Neural cell (in vitro differentiated cells): ENCODE measurements around the gene RASL11A. TPM values are rescaled to one million over a fixed set of nuclear protein-coding genes. Genes with fewer than 3 reads are reported as not detected.

Experiments
- H2AFZ ChIP-seq: fragments of 200-600, 300-800 bp; sonication (generic), shearing (Covaris generic); 2 replicates; pipeline ENCODE4 v1.6.0; 2014; ENCODE audit warnings: low read depth, mild to moderate bottlenecking, antibody characterized with exemption, low read length, moderate library complexity
- H3F3A ChIP-seq: fragments of 200-600 bp; shearing (Covaris generic); 2 replicates; pipeline ENCODE4 v1.6.1; 2016; ENCODE audit warnings: mild to moderate bottlenecking, moderate library complexity, mixed read lengths, antibody characterized with exemption, low read length; ENCODE audit not compliant: insufficient read depth, poor library complexity, severe bottlenecking
- H3K27ac ChIP-seq: fragments of 200-600, 300-800 bp; sonication (generic), shearing (Covaris generic); 2 replicates; pipeline ENCODE4 v1.5.1; 2014; ENCODE audit warnings: mild to moderate bottlenecking, low read length, moderate library complexity
- H3K27me3 ChIP-seq: fragments of 300-800, 200-600 bp; sonication (generic), shearing (Covaris generic); 2 replicates; pipeline ENCODE4 v1.6.0; 2014; ENCODE audit warnings: mild to moderate bottlenecking, low read depth, low read length, moderate library complexity; ENCODE audit not compliant: insufficient read depth
- H3K36me3 ChIP-seq: fragments of 300-800, 200-600 bp; sonication (generic), shearing (Covaris generic); 2 replicates; pipeline ENCODE4 v1.5.1; 2014; ENCODE audit warnings: mild to moderate bottlenecking, antibody characterized with exemption, low read length, moderate library complexity; ENCODE audit not compliant: insufficient read depth
- H3K4me2 ChIP-seq: fragments of 300-800, 200-600 bp; sonication (generic), shearing (Covaris generic); 2 replicates; pipeline ENCODE4 v1.6.0; 2014; ENCODE audit warnings: mild to moderate bottlenecking, low read length
- H3K4me3 ChIP-seq: fragments of 300-800, 200-600 bp; sonication (generic), shearing (Covaris generic); 2 replicates; pipeline ENCODE4 v1.5.1; 2014; ENCODE audit warnings: mild to moderate bottlenecking, low read length, moderate library complexity
- H3K79me2 ChIP-seq: fragments of 200-600 bp; shearing (Covaris generic); replicated peaks from 2 replicates; pipeline ENCODE4 v1.6.0; 2014; ENCODE audit warnings: mild to moderate bottlenecking, low read length, moderate library complexity; ENCODE audit not compliant: insufficient read depth
- H3K9ac ChIP-seq: fragments of 300-800, 200-600 bp; sonication (generic), shearing (Covaris generic); 2 replicates; pipeline ENCODE4 v1.6.1; 2016; ENCODE audit warnings: mild to moderate bottlenecking, low read length, mixed read lengths
- H3K9me2 ChIP-seq: fragments of 200-600 bp; shearing (Covaris generic); 2 replicates; pipeline ENCODE4 v1.6.1; 2016; ENCODE audit warnings: mild to moderate bottlenecking, low read length, mixed read lengths; ENCODE audit not compliant: insufficient read depth
- H3K9me3 ChIP-seq: fragments of 200-600, 300-800 bp; sonication (generic), shearing (Covaris generic); 2 replicates; pipeline ENCODE4 v1.6.1; 2016; ENCODE audit warnings: mild to moderate bottlenecking, mixed run types, low read length, moderate library complexity, mixed read lengths
- H4K20me1 ChIP-seq: fragments of 200-600 bp; shearing (Covaris generic); 2 replicates; pipeline ENCODE4 v1.6.1; 2016; ENCODE audit warnings: mild to moderate bottlenecking, mixed run types; ENCODE audit not compliant: insufficient read depth
- CTCF ChIP-seq: fragments of 450-650 bp; IDR thresholded peaks from 2 replicates; pipeline ENCODE4 v1.5.1; 2014; ENCODE audit warnings: antibody characterized with exemption, mild to moderate bottlenecking, moderate library complexity; ENCODE audit not compliant: poor library complexity, severe bottlenecking
- EP300 ChIP-seq: fragments of 450-650 bp; conservative IDR thresholded peaks from 2 replicates; pipeline ENCODE4 v1.6.1; 2014; ENCODE audit warnings: antibody characterized with exemption, mild to moderate bottlenecking, moderate library complexity; ENCODE audit not compliant: poor library complexity, severe bottlenecking
- EZH2 ChIP-seq: fragments of 200-600, 300-800 bp; shearing (Covaris generic), sonication (generic); IDR thresholded peaks from 2 replicates; pipeline ENCODE4 v1.6.1; 2014; ENCODE audit warnings: antibody characterized with exemption, low read length, borderline replicate concordance, mild to moderate bottlenecking; ENCODE audit not compliant: insufficient read depth, poor library complexity, severe bottlenecking
- MXI1 ChIP-seq: fragments of 450-650 bp; conservative IDR thresholded peaks from 2 replicates; pipeline ENCODE4 v1.6.1; 2014; ENCODE audit warnings: antibody characterized with exemption, mild to moderate bottlenecking; ENCODE audit not compliant: poor library complexity, severe bottlenecking
- POLR2AphosphoS5 ChIP-seq: IDR thresholded peaks from 2 replicates; pipeline ENCODE4 v1.6.1; 2012
- RAD21 ChIP-seq: fragments of 450-650 bp; conservative IDR thresholded peaks from 2 replicates; pipeline ENCODE4 v1.6.1; 2014; ENCODE audit warnings: antibody characterized with exemption, mild to moderate bottlenecking, moderate library complexity
- REST ChIP-seq: IDR thresholded peaks from 2 replicates; pipeline ENCODE4 v1.6.1; 2012; ENCODE audit warnings: borderline replicate concordance
- SMC3 ChIP-seq: fragments of 450-650 bp; conservative IDR thresholded peaks from 2 replicates; pipeline ENCODE4 v1.6.1; 2014; ENCODE audit warnings: antibody characterized with exemption, mild to moderate bottlenecking, moderate library complexity; ENCODE audit not compliant: poor library complexity
- TAF1 ChIP-seq: IDR thresholded peaks from 2 replicates; pipeline ENCODE4 v1.6.1; 2012; ENCODE audit warnings: low read depth
- polyA plus RNA-seq: library from polyadenylated mRNA; depleted of rRNA; stranded (reverse); fragments of >200 nt; gene quantifications from 2 replicates; pipeline ENCODE4 v1.2.3, GENCODE V29; 2014

Gene RASL11A
- polyA plus RNA-seq, 1 donor from 2014 or later, result 1.7 TPM

GRCh38 chr13:27273658-27274425 is 3.2 kb downstream of the RASL11A start:
- H3K9me2 ChIP-seq, result no peaks in the 10 kb centered on the region
- no peak overlapping the region for H2AFZ ChIP-seq
- H3K4me3 ChIP-seq, result no peak overlapping the region
- no peak overlapping the region for H3K4me2 ChIP-seq
- H3K79me2 ChIP-seq, result no peaks in the 10 kb centered on the region
- no peak overlapping the region for H3K27ac ChIP-seq
- no peaks in the 10 kb centered on the region for H3K27me3 ChIP-seq
- no peaks in the 10 kb centered on the region for H3K36me3 ChIP-seq
- TF ChIP-seq EZH2, result no peak
- no peak for TF ChIP-seq POLR2AphosphoS5
- no peak for TF ChIP-seq REST
- no peak for TF ChIP-seq MXI1
- no peak for TF ChIP-seq TAF1
- no peak for TF ChIP-seq CTCF
- no peak for TF ChIP-seq EP300
- no peak for TF ChIP-seq SMC3
- no peak for TF ChIP-seq RAD21
- no peak overlapping the region for H3K9ac ChIP-seq
- no peaks in the 10 kb centered on the region for H4K20me1 ChIP-seq
- no peaks in the 10 kb centered on the region for H3F3A ChIP-seq
- H3K9me3 ChIP-seq, result no peaks in the 10 kb centered on the region

GRCh38 chr13:27274631-27275030 is 4.0 kb downstream of the RASL11A start:
- Histone ChIP-seq H3K79me2 (no peaks in the 10 kb centered on the region), H3F3A (no peaks in the 10 kb centered on the region), H3K36me3 (no peaks in the 10 kb centered on the region), H4K20me1 (no peaks in the 10 kb centered on the region), H2AFZ (no peak overlapping the region), H3K27me3 (no peaks in the 10 kb centered on the region), H3K4me3 (no peak overlapping the region), H3K9me3 (no peaks in the 10 kb centered on the region), H3K27ac (no peak overlapping the region), H3K9me2 (no peaks in the 10 kb centered on the region), H3K4me2 (no peak overlapping the region), H3K9ac (no peak overlapping the region)
- TF ChIP-seq SMC3, result no peak
- TF ChIP-seq REST, result no peak
- no peak for TF ChIP-seq EP300
- TF ChIP-seq RAD21, result no peak
- no peak for TF ChIP-seq CTCF
- no peak for TF ChIP-seq MXI1
